Measurements from ENCODE around the gene SUPT4H1.

SUPT4H1 gene

GRCh38 chr17:58369214-58370031 lies 17.4 kb upstream of the SUPT4H1 start:
- no peak for TF ChIP-seq CTCF (IDR thresholded peaks at IDR 0.05; ENCODE audit: control insufficient read depth, extremely low read depth, insufficient read depth)
- H3K4me3 ChIP-seq (ENCODE audit: low read depth, low read length) = no peak overlapping the region
- DNase-seq (ENCODE audit: low read depth) = no peak

GRCh38 chr17:58368860-58369213 lies 16.8 kb upstream of the SUPT4H1 start:
- H3K4me3 ChIP-seq (ENCODE audit: low read depth, low read length) = no peak overlapping the region
- DNase-seq (ENCODE audit: low read depth) = no peak
- no peak for TF ChIP-seq CTCF (IDR thresholded peaks at IDR 0.05; ENCODE audit: control insufficient read depth, extremely low read depth, insufficient read depth)

- no peak for DNase-seq (ENCODE audit: low read depth)
- no peak for TF ChIP-seq CTCF (IDR thresholded peaks at IDR 0.05; ENCODE audit: control insufficient read depth, extremely low read depth, insufficient read depth)
- H3K4me3 ChIP-seq (ENCODE audit: low read depth, low read length) = no peak overlapping the region
Measured at GRCh38 chr17:58367461-58367860, 15.5 kb upstream of the SUPT4H1 start.

GRCh38 chr17:58365980-58366595 lies 14.1 kb upstream of the SUPT4H1 start:
- no peak for TF ChIP-seq CTCF (IDR thresholded peaks at IDR 0.05; ENCODE audit: control insufficient read depth, extremely low read depth, insufficient read depth)
- no peak for DNase-seq (ENCODE audit: low read depth)

GRCh38 chr17:58365185-58365979 lies 13.4 kb upstream of the SUPT4H1 start:
- no peak for TF ChIP-seq CTCF (IDR thresholded peaks at IDR 0.05; ENCODE audit: control insufficient read depth, extremely low read depth, insufficient read depth)
- DNase-seq (ENCODE audit: low read depth) = no peak
- no peak overlapping the region for H3K4me3 ChIP-seq (ENCODE audit: low read depth, low read length)

More at GRCh38 chr17:58365980-58366595, 14.1 kb upstream of the SUPT4H1 start:
- H3K4me3 ChIP-seq (ENCODE audit: low read depth, low read length) = no peak overlapping the region

GRCh38 chr17:58364270-58364942 lies 12.4 kb upstream of the SUPT4H1 start:
- DNase-seq (ENCODE audit: low read depth) = no peak
- H3K4me3 ChIP-seq (ENCODE audit: low read depth, low read length) = no peak overlapping the region
- no peak for TF ChIP-seq CTCF (IDR thresholded peaks at IDR 0.05; ENCODE audit: control insufficient read depth, extremely low read depth, insufficient read depth)

Data from LNCaP clone FGC (cell line).